HG02852 (cell line): ENCODE measurements around the gene THRA.

Experiments used
- ATAC-seq: cut with Tn5 transposase; IDR thresholded peaks from one replicate; pipeline ENCODE4 v1.9.1; 2021; ENCODE audit warnings: mild to moderate bottlenecking, moderate library complexity; ENCODE audit not compliant: unreplicated experiment

THRA gene

DNA sequence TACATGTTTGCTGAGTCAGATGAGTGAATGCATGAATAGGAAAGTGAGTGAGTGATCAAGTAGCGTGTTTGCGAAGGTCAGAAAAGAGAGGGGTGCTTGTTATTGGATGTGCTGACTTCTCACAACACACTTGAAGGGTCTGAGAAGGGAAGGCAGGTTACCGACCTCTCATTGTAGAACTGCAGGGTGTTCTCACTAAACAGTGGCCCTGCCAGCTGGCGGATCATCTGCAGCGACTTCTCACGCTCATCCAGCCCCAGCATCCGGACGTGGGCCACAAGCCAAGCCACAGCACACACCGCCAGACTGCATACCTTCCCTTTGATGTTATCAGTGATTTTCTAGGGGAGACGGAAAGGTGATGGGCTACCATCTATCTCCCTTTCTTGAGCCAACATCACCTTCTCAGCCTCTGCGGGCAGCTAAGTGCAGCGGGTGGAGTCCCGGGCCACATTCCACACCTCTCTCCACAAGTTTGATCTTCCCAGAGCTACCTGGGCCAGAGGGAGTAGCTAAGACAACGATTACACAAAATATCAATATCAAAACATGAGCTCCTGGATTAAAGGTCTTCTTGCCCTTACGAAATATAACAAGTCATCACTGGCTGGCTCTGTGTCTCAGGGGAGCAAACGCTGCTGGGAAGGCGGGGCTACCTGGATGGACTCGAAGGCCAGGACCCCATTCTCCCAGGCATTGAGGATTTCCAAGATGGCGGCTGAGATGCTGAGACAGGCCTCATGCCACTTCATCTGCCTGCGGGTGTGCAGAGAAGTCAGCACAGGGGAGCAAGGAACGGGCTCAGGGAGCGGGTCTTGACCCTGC is 36.6 kb upstream of the THRA start:
- no peak for ATAC-seq

DNA sequence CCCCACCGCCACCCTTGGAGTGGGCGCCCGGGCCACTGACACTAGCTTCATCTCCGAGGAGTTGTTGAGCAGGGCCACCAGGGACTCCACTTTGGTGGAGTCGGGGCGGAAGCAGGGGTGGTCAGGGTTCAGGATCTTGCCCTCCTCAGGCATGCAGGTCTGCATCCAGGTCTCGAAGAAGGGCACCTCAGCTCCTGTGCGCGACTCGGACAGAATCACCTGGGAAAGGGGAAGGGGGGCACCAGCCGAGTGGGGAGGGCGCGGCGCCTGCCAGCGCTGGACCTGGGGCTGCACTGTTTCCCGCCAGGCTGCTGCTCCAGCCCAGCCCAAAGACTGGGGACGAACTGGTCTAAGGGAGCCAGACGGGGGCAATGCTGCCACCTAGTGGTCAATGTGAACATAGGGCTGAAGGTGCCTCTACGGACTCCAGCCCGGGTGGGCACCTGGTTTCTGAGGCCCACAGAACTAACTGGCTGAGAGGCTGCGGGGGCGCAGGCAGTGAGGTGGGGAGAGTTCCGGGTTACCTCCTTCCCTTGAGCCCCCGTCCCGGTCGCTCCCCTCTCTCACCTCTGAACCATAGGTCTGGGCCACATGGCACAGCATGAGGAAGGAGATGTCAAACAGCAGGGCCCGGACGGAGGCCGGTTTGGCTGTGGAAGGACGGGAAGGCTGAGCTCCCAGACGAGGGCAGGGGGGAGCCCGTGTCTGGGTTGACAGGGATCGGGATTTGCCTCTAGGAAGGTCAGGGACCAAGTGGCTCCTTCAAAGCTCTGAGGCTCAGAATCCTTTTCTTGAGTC is 35.8 kb upstream of the THRA start:
- no peak for ATAC-seq

DNA sequence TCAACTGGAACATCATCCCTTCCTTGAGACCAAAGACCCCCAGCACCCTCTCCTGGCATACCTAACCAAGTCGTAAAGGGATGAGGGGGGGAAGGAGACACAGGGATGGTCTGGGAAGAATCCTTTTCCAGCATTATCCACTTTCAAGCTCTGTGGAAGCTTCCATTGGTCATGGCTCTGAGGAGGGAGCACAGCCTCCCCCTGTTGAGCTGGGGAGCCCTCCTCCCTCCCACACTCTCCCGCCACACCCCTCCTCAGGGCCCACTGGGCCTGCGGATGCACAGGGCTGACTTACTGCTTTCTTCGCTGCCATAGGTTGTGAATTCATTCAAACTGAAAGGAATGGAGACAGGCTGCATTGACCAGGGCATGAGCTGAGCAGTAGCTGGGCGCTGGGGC is 35.2 kb upstream of the THRA start:
- ATAC-seq: no peak

DNA sequence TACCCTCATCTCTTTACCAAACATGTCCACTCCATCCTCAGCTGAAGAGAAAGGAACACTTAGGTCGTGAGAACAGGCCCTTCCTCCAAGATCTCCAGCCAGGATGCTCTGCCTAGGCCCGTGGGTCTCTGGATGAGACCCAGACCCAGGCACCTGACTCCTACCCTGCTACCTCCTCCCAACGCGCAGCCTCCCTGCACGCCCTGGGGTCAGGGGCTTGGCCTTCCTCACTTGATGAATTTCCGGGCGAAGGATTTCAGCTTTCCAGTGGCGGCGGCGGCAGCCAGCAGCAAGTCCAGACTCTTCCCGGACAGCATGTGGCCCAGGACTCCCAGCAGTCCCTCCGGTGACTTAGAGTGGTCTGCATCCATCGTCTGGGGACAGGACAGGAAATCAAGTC is 34.2 kb upstream of the THRA start:
- ATAC-seq: no peak

DNA sequence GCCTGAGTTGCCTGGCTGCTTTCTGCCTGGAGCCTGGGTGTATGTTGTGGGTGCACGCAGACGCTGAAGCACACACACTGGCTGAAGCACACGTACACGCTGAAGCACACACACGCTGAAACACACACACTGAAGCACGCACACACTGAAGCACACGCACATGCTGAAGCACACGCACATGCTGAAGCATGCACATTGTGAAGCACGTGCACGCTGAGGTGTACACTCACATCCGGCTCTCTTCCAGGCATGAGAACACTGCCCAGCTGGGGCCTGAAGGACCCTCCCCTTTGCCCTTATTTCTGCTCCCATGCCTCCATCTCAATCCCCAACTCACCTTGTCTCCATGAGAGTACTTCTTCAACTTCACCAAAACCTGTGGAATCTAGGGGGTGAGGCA is 31.1 kb upstream of the THRA start:
- ATAC-seq: no peak

DNA sequence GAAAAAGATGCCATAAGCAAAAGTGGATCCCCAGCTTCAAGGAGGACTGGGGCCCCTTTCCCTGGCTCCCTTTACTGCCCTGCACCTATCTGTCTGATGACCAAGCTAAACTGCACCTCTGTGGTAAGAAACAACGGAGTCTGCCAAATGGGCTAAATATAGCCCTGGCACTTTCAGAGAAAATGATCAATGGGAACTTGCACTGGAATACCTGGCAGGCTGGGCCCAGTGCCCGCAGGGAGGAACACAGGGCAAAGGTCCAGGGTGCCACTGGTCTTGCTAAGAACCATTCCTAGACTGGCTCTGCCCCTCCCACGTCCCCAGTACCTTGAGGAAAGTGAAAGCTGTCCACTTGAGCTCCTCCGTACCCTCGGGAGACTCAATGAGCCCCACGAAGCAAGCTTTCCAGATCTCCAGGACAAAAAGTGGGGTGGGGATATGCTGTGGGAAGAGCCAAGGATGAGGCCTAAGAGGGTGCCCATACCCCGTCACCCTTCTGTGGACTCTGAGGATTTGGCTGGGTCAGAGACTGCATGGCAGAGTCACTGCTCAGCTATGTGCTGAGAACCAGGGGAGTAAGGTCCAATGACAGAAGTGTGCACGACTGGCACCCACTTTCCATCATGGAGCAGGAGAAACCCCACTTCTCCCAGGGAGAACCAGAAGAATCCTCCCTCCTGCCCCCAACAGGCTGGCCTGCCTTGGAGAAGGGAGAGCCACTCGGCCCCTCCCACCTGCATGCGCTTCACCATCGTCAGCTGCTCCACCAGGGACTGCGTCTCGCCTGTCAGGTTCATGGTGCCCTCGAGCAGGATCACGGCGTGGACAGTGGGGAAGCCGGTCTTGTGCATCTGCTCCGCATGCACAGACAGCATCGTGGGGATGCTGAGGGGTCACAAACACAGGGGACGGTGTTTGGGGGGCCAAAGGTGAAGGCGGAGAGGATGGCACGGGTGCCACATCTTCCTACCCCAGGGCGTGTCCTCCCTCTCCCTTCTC is 30.1 kb upstream of the THRA start:
- ATAC-seq: no peak

DNA sequence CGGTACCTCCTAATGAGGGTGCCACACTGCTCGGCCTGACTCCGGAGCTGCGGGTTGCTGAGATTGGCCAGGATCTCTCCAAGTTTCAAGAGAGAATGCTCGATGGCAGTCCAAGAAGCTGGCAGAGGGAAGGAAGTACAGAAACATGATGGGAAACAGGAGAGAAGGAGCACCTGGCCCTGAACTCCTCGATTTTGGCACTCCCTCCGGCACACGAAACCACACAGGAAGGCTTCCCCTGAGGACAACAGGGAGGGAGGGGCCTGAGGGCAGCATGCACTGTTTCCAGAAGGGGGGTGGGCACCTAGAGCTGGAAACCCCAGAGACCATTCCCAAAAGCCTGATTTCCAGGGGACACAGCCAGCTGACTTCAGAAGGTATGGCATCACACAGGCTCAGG is 29.4 kb upstream of the THRA start:
- no peak for ATAC-seq

DNA sequence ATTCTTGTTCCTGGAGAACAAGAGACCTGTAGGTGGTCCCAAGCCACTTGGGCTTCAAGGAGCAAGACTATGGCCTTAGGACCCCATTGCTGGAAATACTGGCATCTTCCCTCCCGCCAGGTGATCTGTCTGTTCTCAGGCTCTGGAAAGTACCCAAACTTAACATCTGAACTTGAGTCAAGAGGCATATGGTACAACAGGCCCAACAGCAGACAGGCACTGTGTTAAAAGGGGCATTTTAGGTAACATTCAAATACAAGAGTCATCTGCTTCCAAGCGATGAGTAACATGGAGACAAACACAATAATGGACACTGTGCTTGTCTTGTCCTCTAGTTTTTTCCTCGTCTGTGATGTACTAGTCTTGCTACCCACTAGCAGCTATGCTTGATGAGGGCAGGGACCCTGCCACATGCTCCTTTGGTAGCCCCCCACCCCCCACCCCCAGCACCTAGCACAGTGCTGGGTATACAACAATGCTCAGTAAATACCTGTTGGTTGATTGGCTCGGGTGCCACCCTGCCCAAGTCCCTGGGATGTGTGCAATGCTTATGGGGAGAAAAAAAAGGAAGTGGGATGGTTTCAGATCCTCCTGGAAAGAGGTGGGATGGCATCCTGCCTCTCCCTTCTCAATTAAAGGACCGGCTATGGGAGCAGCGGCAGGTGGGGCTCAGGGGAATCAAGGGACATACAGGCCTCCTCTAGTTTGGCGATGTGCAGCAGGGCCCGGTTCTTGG is 28.2 kb upstream of the THRA start:
- ATAC-seq: no peak

DNA sequence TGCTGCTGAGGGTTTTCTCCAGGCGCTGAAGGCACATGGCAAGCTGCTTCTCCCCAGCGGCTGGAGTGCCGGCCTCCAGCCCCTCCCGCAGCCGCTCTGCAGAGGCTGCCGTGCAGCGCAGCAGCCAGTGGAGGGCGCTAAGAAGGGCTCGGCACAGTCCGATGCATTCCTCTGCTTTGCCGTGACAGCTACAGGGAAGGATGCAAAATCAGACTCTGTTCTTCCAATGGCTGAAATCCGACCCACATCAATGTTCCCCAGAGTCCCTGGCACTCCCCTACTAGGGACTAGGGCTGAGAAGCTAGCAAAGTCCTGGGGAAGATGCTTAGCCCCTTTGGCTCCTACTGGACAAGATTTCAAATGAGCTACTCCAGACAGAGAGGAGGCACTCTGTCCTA is 27.6 kb upstream of the THRA start:
- ATAC-seq: no peak

DNA sequence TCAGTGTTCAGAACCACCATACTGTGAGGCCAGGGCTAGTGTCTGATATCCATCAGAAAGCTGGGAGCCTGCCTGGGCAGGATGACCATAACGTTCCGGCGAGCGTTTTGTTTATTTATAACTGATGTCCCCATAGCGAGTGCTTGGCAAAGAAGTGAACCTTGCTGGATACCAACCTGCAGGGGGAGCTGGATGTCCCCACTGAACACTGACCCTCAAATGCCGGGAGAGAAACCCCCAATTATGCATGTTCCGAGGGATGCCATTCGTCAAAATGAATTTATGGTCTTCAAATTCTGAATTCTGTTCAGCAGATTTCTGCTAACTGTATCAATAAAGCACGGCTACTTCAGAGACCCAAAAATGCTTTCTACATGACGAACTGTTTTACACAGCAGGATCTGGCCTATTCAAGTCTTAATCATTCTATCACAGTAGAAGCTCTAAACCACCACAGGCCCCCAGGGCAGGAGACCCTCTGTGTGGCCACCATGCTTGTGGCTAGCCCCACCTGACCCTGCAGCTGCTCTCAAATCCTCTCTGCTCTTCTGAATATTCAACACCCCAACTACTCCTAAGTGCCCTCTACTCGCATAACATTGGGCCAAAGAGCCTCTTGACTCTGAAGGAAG is 23.8 kb upstream of the THRA start:
- no peak for ATAC-seq

DNA sequence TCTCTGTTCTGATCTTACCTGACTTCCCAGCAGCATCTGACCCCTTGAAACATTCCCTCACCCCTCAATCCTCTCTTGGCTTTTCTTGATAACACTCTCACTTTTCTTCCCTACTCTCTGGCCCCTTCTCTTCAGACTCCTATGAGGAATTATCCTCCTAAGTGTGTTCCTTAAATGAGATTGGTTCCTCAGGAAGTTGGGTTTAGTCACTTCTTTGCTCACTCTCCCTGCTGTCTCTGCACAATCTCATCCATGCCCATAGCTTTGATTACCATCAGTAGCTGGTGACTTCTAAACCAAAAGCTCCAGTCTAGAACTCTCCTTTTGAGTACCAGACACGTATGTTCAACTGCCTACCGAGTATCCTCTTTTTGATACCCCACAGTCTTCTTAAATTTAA is 21.6 kb upstream of the THRA start:
- ATAC-seq: no peak

DNA sequence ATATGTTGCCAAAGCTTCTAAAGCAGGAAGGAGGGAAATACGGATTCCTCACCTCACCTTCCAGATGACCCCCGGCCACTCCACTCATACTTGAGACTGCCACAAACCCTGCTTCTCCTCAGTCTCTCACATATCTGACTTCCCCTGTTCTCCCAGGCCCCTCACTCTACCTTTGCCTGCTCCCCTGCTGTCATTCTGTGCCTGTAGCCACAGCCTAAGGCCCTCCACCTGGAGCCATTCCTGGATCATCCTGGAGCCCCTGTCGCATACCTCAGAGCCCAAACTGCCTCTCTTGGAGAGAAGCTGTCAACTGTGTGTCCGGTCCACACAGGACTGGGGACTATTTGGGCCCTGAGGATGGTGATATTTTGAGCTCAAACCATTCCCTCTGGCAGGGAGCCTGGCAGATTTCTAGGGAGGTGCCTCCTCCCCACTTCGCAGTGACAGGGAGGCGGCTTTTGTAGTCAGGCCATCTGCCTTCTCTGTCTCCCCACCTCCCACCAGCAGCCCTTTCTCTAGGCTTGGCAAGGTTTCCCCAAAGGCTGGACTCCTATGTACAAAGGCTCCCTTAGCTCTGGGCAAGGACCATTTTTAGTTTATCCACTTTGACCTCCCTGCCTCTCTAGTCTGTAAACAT is 6.3 kb upstream of the THRA start:
- no peak for ATAC-seq

DNA sequence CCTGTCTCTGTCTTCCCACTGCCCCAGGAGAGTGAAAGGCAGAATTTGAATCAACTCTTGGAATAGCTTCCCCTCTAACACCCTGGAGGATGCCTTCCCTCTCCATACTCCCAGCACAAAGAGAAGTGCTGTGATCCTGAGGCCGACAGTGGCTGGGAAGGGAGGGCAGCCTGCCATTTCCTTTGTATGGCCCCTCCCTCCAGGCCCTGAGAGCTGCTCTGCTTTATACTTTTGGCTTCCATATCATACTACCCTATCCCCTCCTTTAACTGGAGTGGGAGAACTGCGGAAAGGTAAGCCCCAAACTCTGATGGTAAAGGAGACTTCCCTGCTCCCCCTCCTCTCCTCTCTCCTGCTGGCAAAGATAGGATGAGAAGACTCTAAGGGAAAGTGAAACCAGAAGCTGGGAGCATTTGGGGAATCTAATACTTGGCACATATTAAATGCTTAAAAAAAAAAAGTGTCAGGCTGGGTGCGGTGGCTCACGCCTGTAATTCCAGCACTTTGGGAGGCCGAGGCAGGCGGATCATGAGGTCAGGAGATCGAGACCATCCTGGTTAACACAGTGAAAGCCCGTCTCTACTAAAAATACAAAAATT is 4.5 kb upstream of the THRA start:
- no peak for ATAC-seq

DNA sequence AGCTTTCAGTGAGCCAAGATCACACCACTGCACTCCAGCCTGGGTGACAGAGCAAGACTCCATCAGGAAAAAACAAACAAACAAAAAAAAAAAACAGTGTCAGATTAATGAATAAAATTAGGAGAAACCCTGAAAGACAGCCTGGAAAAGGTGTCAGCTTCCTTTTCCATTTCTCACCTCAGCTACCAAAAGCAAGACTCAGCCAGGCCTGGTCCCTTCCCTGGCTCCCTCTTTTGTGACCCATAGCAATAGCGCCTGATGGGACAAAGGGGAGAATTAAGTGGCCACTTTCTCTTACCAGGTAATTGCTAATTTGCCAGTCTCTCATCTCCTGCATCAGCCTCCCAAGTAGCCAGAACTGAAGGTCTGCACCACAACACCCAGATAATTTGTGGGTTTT is 3.9 kb upstream of the THRA start:
- no peak for ATAC-seq

DNA sequence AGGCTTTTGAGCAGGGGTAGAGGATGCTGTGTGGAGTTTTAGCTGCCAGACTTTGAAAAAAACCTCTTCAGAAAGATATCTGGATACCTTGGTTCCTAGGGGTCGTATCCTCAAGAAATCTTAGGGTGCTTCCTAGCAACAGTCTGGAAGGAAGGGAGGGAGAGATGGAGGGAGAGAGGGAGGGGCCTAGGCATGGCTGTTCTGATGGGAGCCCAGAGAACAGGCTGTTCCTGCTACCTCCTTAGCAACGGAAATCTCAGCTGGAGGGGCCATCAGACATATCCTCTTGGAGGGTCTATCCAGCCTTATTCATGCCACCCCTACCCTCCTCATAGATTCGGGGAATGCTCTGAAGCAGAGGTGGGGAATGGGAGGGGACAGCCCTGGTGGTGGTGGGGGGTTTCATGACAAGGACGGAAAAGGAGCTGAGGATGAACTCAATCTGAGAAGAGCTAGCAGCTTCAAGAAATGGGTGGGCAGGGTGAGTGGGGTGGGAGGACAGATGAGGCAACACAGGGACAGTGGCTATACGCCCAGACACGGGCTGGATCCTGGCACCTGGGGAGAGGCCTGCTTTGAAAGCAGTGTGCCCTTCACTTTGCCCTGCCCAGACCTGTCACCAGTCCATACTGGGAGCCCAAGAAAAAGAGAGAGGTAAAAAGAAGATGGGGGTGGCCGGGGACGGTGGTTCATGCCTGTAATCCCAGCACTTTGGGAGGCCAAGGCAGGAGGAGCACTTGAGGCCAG is 2.9 kb upstream of the THRA start:
- no peak for ATAC-seq

DNA sequence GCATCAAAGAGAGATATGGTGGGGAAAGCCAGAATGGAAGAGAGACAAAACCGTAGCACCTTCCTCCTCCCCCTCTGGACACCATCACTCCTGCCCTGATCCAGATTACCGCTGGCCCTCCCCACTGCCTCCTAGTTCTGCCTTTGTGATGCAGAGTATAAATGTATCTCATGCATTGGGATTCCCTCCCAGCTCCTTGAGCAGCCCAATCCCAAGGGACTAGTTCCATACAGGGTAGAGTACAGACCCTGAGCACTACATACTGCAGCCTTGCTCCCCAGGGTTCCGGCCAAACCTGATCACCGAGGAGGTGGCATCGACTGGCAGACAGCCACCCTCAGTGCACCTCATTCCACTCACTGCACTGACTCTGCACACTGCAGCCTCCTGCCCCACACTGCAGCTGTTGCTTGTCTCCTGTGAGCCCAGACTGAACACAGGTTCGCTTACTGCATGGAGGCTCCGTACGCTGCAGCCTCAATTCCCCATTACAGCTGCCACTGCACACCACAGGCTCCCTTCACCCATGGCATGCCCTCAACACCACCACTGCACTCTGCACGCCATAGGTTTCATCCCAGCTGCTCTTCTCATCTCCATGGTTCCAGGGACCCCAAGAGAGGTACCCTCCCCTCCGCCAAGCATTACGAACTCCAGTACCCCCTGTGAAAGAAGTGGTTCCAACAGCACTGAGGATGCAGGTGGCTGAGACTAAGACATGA is 1.7 kb upstream of the THRA start:
- ATAC-seq: no peak

DNA sequence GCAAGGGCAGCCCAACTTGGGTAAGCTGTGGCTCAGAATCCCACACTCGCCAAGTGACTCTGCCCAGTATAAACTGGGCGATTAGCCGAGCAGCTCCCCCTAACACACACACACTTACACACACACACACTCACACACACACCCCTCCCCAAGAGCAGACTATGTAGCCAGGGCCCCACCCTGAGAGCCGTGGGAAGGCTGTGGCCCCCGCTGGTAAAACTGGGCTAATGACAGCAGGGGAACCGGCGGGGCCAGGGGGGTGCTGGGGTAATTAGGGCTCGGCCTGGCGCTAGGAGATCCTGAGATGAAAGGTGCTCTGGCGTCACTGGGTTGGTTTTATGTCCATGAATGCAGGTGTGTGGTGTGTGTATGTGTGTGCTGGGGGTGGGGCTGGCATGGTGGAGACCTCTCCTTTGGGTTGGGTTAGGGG is 1.1 kb upstream of the THRA start:
- no peak for ATAC-seq
